Liver (tissue), 9 donors: ENCODE measurements around the gene MAPT. TPM values are rescaled to one million over a fixed set of nuclear protein-coding genes. Genes with fewer than 3 reads are reported as not detected.

ENCODE experiments used
- DNase-seq: peaks from one replicate; pipeline ENCODE4 v3.0.0-alpha.2; 2017; ENCODE audit warnings: low spot score
- H3K27ac ChIP-seq, 2 donors: one replicate each; pipeline ENCODE4 v1.7.0; 2013; ENCODE audit warnings: inconsistent platforms in 2 of 2, low read length in 2 of 2, control low read depth in 1 of 2, low read depth in 1 of 2, mild to moderate bottlenecking in 1 of 2
- H3K27me3 ChIP-seq, 4 donors: one replicate each; pipeline versions ENCODE4 v1.6.1 to v1.7.0; 2013; ENCODE audit warnings: low read length in 3 of 4, inconsistent platforms in 1 of 4, mild to moderate bottlenecking in 1 of 4, moderate library complexity in 1 of 4; ENCODE audit not compliant: control insufficient read depth in 4 of 4, insufficient read depth in 4 of 4
- H3K36me3 ChIP-seq, 4 donors: one replicate each; pipeline versions ENCODE4 v1.6.1 to v1.7.0; 2013; ENCODE audit warnings: low read length in 3 of 4, mild to moderate bottlenecking in 3 of 4, low read depth in 1 of 4, moderate library complexity in 1 of 4; ENCODE audit not compliant: control insufficient read depth in 4 of 4, insufficient read depth in 3 of 4
- H3K4me1 ChIP-seq, 4 donors: one replicate each; pipeline versions ENCODE4 v1.6.1 to v1.7.0; 2013; ENCODE audit warnings: low read length in 3 of 4, mild to moderate bottlenecking in 3 of 4, moderate library complexity in 1 of 4; ENCODE audit not compliant: control insufficient read depth in 4 of 4, insufficient read depth in 4 of 4
- H3K4me3 ChIP-seq, 3 donors: one replicate each; pipeline versions ENCODE4 v1.6.1 to v1.7.0; 2013; ENCODE audit warnings: low read length in 3 of 3, control low read depth in 1 of 3, low read depth in 1 of 3, mild to moderate bottlenecking in 1 of 3
- H3K9ac ChIP-seq, 2 donors: one replicate each; pipeline ENCODE4 v1.7.0; 2013; ENCODE audit warnings: low read length in 2 of 2, mild to moderate bottlenecking in 2 of 2, moderate library complexity in 2 of 2, control low read depth in 1 of 2, low read depth in 1 of 2
- H3K9me3 ChIP-seq, 4 donors: one replicate each; pipeline versions ENCODE4 v1.6.1 to v1.7.0; 2013; ENCODE audit warnings: low read length in 3 of 4; ENCODE audit not compliant: control insufficient read depth in 4 of 4
- ATF3 ChIP-seq: IDR thresholded peaks from 2 replicates; pipeline ENCODE4 v1.6.1; 2016; ENCODE audit warnings: antibody characterized with exemption
- EGR1 ChIP-seq, 2 donors: IDR thresholded peaks; 2 replicates each; pipeline ENCODE4 v1.6.1; 2016 to 2018; ENCODE audit warnings: antibody characterized with exemption in 2 of 2, low read depth in 2 of 2
- FOXA1 ChIP-seq: IDR thresholded peaks from 2 replicates; pipeline ENCODE4 v1.6.1; 2016; ENCODE audit warnings: antibody characterized with exemption
- FOXA2 ChIP-seq: IDR thresholded peaks from 2 replicates; pipeline ENCODE4 v1.6.1; 2016; ENCODE audit warnings: antibody characterized with exemption
- GABPA ChIP-seq, 2 donors: IDR thresholded peaks in 1 of 2; conservative IDR thresholded peaks in 1 of 2; 2 replicates each; pipeline ENCODE4 v1.6.1; 2016; ENCODE audit warnings: antibody characterized with exemption in 2 of 2, mild to moderate bottlenecking in 1 of 2, moderate library complexity in 1 of 2
- HNF4A ChIP-seq, 2 donors: conservative IDR thresholded peaks; 2 replicates each; pipeline ENCODE4 v1.6.1; 2016; ENCODE audit warnings: antibody characterized with exemption in 2 of 2, mild to moderate bottlenecking in 2 of 2
- HNF4G ChIP-seq: IDR thresholded peaks from 2 replicates; pipeline ENCODE4 v1.6.1; 2016; ENCODE audit warnings: antibody characterized with exemption
- JUND ChIP-seq, 2 donors: IDR thresholded peaks; 2 replicates each; pipeline ENCODE4 v1.6.1; 2016; ENCODE audit warnings: antibody characterized with exemption in 2 of 2
- NR2F2 ChIP-seq: IDR thresholded peaks from 2 replicates; pipeline ENCODE4 v1.6.1; 2016; ENCODE audit warnings: antibody characterized with exemption
- RAD21 ChIP-seq, 2 donors: IDR thresholded peaks; 2 replicates each; pipeline ENCODE4 v1.6.1; 2016; ENCODE audit warnings: antibody characterized with exemption in 2 of 2, mild to moderate bottlenecking in 2 of 2
- RXRA ChIP-seq, 2 donors: IDR thresholded peaks; 2 replicates each; pipeline ENCODE4 v1.6.1; 2017 to 2018; ENCODE audit warnings: antibody characterized with exemption in 2 of 2, mild to moderate bottlenecking in 1 of 2
- SP1 ChIP-seq: IDR thresholded peaks from 2 replicates; pipeline ENCODE4 v1.6.1; 2018; ENCODE audit warnings: antibody characterized with exemption, mild to moderate bottlenecking
- TAF1 ChIP-seq: conservative IDR thresholded peaks from 2 replicates; pipeline ENCODE4 v1.6.1; 2016; ENCODE audit warnings: antibody characterized with exemption, mild to moderate bottlenecking
- YY1 ChIP-seq: IDR thresholded peaks from 2 replicates; pipeline ENCODE4 v1.6.1; 2016; ENCODE audit warnings: antibody characterized with exemption, mild to moderate bottlenecking
- ZBTB33 ChIP-seq: IDR thresholded peaks from 2 replicates; pipeline ENCODE4 v1.6.1; 2016; ENCODE audit warnings: antibody characterized with exemption
- WGBS: extraction: QIAGEN DNeasy Blood & Tissue Kit; methylation state at CpG from one replicate; pipeline ENCODE4 v1.1.7; 2013; 5-methylcytosine and 5-hydroxymethylcytosine counted together
- polyA plus RNA-seq, 2 donors: library from polyadenylated mRNA; stranded (reverse) in 1 of 2; unstranded in 1 of 2; fragments of 200-250 nt in 1 of 2; fragments of >200 nt in 1 of 2; fragmentation: Nextera tagmentation in 1 of 2; extraction: Ambion mirVana in 1 of 2; gene quantifications; one replicate each; pipeline versions ENCODE4 v1.2.1 to v1.2.3, GENCODE V29; 2013 to 2015
- total RNA-seq, 2 donors: library from RNA; depleted of rRNA; stranded (reverse); fragments of >200 nt; gene quantifications; one replicate each; pipeline ENCODE4 v1.2.3, GENCODE V29; 2014
- TF ChIP-seq, protein P1 (sequence below): IDR thresholded peaks from 2 replicates; pipeline ENCODE4 v1.6.1; 2016; ENCODE audit warnings: antibody characterized with exemption, mild to moderate bottlenecking
- TF ChIP-seq, protein P2 (sequence below): IDR thresholded peaks from 2 replicates; pipeline ENCODE4 v1.6.1; 2016; ENCODE audit warnings: antibody characterized with exemption
- TF ChIP-seq, protein P3 (sequence below): fragments of 150-350 bp; IDR thresholded peaks from 2 replicates; pipeline ENCODE4 v1.5.1; 2017; ENCODE audit warnings: improper control_type of control experiment, low read depth, low read length; ENCODE audit not compliant: missing input control
- donor health status: healthy.
- donor health status: healthy.
- donor health status: healthy.
- donor health status: healthy.
- donor health status: healthy.

The MAPT gene
- total and polyA plus RNA-seq, 4 donors = 0.05 to 0.67 (median 0.27) TPM

DNA sequence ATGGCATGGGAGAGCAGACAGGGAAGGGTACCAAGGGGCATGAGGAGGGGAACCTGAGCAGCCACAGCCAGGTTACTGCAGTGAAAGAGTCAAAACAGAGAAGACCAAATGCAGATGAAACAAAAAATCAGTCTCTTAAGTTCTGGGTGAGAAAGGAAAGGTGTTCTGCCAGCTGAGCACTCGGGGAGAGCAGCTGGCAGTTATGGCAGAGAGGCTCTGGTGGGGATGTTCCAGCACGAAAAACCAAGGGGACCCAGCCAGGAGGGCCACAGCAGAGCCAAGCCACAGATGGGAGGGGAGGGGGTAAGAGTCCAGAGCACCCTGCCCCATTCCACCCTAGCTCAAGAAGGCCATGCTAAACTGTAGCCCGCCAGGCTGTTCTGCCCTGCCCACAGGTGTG is 136.4 kb downstream of the MAPT start (continued):
- TF ChIP-seq SP1 (no peak), YY1 (no peak), EGR1 (IDR thresholded peaks at IDR 0.05; ENCODE audit: low read depth in 2 of 2) (no peak), ZBTB33 (no peak)

- no peaks in the 10 kb centered on the region for H3K4me1 ChIP-seq
- H3K9me3 ChIP-seq = no peaks in the 10 kb centered on the region
- TF ChIP-seq, protein P1, sequence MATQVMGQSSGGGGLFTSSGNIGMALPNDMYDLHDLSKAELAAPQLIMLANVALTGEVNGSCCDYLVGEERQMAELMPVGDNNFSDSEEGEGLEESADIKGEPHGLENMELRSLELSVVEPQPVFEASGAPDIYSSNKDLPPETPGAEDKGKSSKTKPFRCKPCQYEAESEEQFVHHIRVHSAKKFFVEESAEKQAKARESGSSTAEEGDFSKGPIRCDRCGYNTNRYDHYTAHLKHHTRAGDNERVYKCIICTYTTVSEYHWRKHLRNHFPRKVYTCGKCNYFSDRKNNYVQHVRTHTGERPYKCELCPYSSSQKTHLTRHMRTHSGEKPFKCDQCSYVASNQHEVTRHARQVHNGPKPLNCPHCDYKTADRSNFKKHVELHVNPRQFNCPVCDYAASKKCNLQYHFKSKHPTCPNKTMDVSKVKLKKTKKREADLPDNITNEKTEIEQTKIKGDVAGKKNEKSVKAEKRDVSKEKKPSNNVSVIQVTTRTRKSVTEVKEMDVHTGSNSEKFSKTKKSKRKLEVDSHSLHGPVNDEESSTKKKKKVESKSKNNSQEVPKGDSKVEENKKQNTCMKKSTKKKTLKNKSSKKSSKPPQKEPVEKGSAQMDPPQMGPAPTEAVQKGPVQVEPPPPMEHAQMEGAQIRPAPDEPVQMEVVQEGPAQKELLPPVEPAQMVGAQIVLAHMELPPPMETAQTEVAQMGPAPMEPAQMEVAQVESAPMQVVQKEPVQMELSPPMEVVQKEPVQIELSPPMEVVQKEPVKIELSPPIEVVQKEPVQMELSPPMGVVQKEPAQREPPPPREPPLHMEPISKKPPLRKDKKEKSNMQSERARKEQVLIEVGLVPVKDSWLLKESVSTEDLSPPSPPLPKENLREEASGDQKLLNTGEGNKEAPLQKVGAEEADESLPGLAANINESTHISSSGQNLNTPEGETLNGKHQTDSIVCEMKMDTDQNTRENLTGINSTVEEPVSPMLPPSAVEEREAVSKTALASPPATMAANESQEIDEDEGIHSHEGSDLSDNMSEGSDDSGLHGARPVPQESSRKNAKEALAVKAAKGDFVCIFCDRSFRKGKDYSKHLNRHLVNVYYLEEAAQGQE = no peak
- TF ChIP-seq EGR1 (IDR thresholded peaks at IDR 0.05; ENCODE audit: low read depth in 2 of 2) (no peak), RXRA (IDR thresholded peaks at IDR 0.05) (no peak), HNF4G (no peak), NR2F2 (no peak), RAD21 (IDR thresholded peaks at IDR 0.05) (no peak), FOXA1 (no peak), GABPA (IDR thresholded peaks at IDR 0.05 in 1 of 2, conservative IDR thresholded peaks at IDR 0.05 in 1 of 2) (no peak), ZBTB33 (no peak), ATF3 (no peak), FOXA2 (no peak), YY1 (no peak), TAF1 (no peak), JUND (IDR thresholded peaks at IDR 0.05) (no peak), SP1 (no peak), HNF4A (conservative IDR thresholded peaks at IDR 0.05) (no peak)
- TF ChIP-seq, protein P2, sequence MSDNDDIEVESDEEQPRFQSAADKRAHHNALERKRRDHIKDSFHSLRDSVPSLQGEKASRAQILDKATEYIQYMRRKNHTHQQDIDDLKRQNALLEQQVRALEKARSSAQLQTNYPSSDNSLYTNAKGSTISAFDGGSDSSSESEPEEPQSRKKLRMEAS = no peak
- TF ChIP-seq, protein P3, sequence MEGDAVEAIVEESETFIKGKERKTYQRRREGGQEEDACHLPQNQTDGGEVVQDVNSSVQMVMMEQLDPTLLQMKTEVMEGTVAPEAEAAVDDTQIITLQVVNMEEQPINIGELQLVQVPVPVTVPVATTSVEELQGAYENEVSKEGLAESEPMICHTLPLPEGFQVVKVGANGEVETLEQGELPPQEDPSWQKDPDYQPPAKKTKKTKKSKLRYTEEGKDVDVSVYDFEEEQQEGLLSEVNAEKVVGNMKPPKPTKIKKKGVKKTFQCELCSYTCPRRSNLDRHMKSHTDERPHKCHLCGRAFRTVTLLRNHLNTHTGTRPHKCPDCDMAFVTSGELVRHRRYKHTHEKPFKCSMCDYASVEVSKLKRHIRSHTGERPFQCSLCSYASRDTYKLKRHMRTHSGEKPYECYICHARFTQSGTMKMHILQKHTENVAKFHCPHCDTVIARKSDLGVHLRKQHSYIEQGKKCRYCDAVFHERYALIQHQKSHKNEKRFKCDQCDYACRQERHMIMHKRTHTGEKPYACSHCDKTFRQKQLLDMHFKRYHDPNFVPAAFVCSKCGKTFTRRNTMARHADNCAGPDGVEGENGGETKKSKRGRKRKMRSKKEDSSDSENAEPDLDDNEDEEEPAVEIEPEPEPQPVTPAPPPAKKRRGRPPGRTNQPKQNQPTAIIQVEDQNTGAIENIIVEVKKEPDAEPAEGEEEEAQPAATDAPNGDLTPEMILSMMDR = no peak
- H3K27me3 ChIP-seq = no peaks in the 10 kb centered on the region
- no peak overlapping the region for H3K9ac ChIP-seq
- DNase-seq = no peak
- WGBS = 97% methylated on average over 16 of the region's 16 CpGs
- H3K36me3 ChIP-seq = peaks cover 16 to 68% (median 59%) of the 10 kb centered on the region in 4 donors
- H3K27ac ChIP-seq = no peak overlapping the region
- no peak overlapping the region for H3K4me3 ChIP-seq
These were observed 137.1 kb downstream of the MAPT start for GRCh38 chr17:46031440-46031839.
